HG03469 (cell line): ENCODE data around the gene NPY4R2.
"Not testable (repeated sequence)": the region's sequence is repeated elsewhere in the genome, so short reads cannot be mapped to it uniquely, and the experiment has no call there.

ENCODE experiments used
- ATAC-seq: cut with Tn5 transposase; IDR thresholded peaks from one replicate; pipeline ENCODE4 v1.9.1; 2021; ENCODE audit warnings: mild to moderate bottlenecking, moderate library complexity, moderate number of reproducible peaks; ENCODE audit not compliant: unreplicated experiment

Gene NPY4R2

GRCh38 chr10:47918475-47918874 is at the start of gene NPY4R2:
Gene NPY4R2 (plus strand): TSS chr10:47918662. CDS start chr10:47921988, 3,326 bp downstream.
- ATAC-seq: not testable (repeated sequence)

GRCh38 chr10:47870887-47871286 is 47.6 kb upstream of the NPY4R2 start:
- not testable (repeated sequence) for ATAC-seq

- not testable (repeated sequence) for ATAC-seq
Measured at GRCh38 chr10:47871485-47872180, 46.8 kb upstream of the NPY4R2 start.

GRCh38 chr10:47872236-47872635 is 46.2 kb upstream of the NPY4R2 start:
- ATAC-seq: not testable (repeated sequence)

GRCh38 chr10:47884239-47884638 is 34.2 kb upstream of the NPY4R2 start:
- ATAC-seq: not testable (repeated sequence)

GRCh38 chr10:47884934-47885333 is 33.5 kb upstream of the NPY4R2 start:
- ATAC-seq: not testable (repeated sequence)

- not testable (repeated sequence) for ATAC-seq
Measured at GRCh38 chr10:47886356-47886755, 32.1 kb upstream of the NPY4R2 start.

GRCh38 chr10:47886827-47887226 is 31.6 kb upstream of the NPY4R2 start:
- ATAC-seq: not testable (repeated sequence)

GRCh38 chr10:47890737-47891136 is 27.7 kb upstream of the NPY4R2 start:
- ATAC-seq: not testable (repeated sequence)

GRCh38 chr10:47892494-47893261 is 25.8 kb upstream of the NPY4R2 start:
- ATAC-seq: not testable (repeated sequence)

- not testable (repeated sequence) for ATAC-seq
Measured at GRCh38 chr10:47894571-47894970, 23.9 kb upstream of the NPY4R2 start.

GRCh38 chr10:47897813-47898212 is 20.6 kb upstream of the NPY4R2 start:
- not testable (repeated sequence) for ATAC-seq

- ATAC-seq: not testable (repeated sequence)
Measured at GRCh38 chr10:47909333-47909732, 9.1 kb upstream of the NPY4R2 start.

- not testable (repeated sequence) for ATAC-seq
Measured at GRCh38 chr10:47910486-47910885, 8.0 kb upstream of the NPY4R2 start.

GRCh38 chr10:47914052-47914451 is 4.4 kb upstream of the NPY4R2 start:
- ATAC-seq: not testable (repeated sequence)

- not testable (repeated sequence) for ATAC-seq
Measured at GRCh38 chr10:47915849-47916548, 2.5 kb upstream of the NPY4R2 start.

- ATAC-seq: not testable (repeated sequence)
Measured at GRCh38 chr10:47920610-47921009, 2.1 kb downstream of the NPY4R2 start.

GRCh38 chr10:47922503-47922902 is 4.0 kb downstream of the NPY4R2 start:
- ATAC-seq: not testable (repeated sequence)

- ATAC-seq: not testable (repeated sequence)
Measured at GRCh38 chr10:47924628-47925027, 6.2 kb downstream of the NPY4R2 start.

- not testable (repeated sequence) for ATAC-seq
Measured at GRCh38 chr10:47927147-47927916, 8.9 kb downstream of the NPY4R2 start.
